ENCODE measurements around the gene MLF2. TPM values are rescaled to one million over a fixed set of nuclear protein-coding genes. Genes with fewer than 3 reads are reported as not detected.

The MLF2 gene
- total and polyA plus RNA-seq, 2 of the 13 experiments (the other 11 are each of a cell fraction or from before 2014, with no cell fraction given), result 88.1 to 167 TPM

DNA sequence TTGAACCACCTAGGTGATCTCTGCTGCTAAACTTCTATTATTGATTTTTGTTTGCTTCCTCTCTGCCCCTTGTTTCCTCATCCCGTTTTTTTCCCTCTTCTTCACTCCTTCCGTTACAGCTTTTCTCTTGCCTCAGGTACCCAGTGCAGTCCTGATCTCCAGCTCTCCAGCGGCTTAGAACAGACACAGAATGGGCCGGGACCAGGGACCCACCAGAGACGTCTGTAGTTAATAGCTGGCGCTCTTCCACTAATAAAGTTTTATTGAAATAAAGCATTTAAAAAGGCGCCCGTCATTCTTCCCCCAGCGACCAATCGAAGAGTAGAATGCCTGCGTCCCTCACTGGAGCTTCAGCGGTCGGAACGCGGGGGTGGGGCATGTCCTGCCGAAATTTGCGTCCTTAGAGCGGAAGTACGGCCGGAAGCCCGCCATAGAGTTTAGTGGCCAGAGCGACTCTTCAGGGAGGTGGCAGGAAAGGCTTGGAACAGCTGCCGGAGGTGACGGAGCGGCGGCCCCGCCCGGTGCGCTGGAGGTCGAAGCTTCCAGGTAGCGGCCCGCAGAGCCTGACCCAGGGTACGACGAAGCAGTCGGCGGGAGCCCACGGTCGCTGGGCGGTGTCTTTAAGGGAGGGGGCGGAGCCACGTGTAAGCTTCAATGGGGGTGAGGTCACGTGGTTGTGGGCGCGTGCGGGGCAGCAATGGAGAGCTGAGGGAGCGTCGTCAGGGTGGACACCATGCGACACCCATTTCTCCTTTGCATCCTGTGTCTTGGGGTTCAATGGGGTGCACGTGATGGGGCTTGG is 29.1 kb downstream of the MLF2 start, which contains the start of gene COPS7A (continued):
- TF ChIP-seq, protein P1, sequence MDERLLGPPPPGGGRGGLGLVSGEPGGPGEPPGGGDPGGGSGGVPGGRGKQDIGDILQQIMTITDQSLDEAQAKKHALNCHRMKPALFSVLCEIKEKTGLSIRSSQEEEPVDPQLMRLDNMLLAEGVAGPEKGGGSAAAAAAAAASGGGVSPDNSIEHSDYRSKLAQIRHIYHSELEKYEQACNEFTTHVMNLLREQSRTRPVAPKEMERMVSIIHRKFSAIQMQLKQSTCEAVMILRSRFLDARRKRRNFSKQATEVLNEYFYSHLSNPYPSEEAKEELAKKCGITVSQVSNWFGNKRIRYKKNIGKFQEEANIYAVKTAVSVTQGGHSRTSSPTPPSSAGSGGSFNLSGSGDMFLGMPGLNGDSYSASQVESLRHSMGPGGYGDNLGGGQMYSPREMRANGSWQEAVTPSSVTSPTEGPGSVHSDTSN (CRISPR knock-in tag; IDR thresholded peaks at IDR 0.05), result peak; percentile 75
- TF ChIP-seq NR2C2 (CRISPR knock-in tag; IDR thresholded peaks at IDR 0.05; ENCODE audit: borderline replicate concordance), result peak; percentile 93
- peak; percentile 92; the same call in 1 of the 2 replicates for TF ChIP-seq ZZZ3 (CRISPR knock-in tag; IDR thresholded peaks at IDR 0.05; ENCODE audit: borderline replicate concordance)
- TF ChIP-seq, protein P2, sequence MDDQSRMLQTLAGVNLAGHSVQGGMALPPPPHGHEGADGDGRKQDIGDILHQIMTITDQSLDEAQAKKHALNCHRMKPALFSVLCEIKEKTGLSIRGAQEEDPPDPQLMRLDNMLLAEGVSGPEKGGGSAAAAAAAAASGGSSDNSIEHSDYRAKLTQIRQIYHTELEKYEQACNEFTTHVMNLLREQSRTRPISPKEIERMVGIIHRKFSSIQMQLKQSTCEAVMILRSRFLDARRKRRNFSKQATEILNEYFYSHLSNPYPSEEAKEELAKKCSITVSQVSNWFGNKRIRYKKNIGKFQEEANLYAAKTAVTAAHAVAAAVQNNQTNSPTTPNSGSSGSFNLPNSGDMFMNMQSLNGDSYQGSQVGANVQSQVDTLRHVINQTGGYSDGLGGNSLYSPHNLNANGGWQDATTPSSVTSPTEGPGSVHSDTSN (CRISPR knock-in tag; IDR thresholded peaks at IDR 0.05; ENCODE audit: borderline replicate concordance), result peak; percentile 36; the same call in 1 of the 2 replicates
- 0 out of 2 replicates have a peak, but pooled peaks have one; percentile 45 for TF ChIP-seq ZNF230 (CRISPR knock-in tag; IDR thresholded peaks at IDR 0.05)
- TF ChIP-seq MED8 (CRISPR knock-in tag; IDR thresholded peaks at IDR 0.05; ENCODE audit: insufficient replicate concordance), result peak; percentile 73
- TF ChIP-seq MAFG (CRISPR knock-in tag; IDR thresholded peaks at IDR 0.05), result no peak
- TF ChIP-seq YEATS2 (CRISPR knock-in tag; IDR thresholded peaks at IDR 0.05; ENCODE audit: borderline replicate concordance), result peak; percentile 97
- TF ChIP-seq SUZ12 (IDR thresholded peaks at IDR 0.05; ENCODE audit: low read depth, low read length), result no peak
- TF ChIP-seq MYPOP (CRISPR knock-in tag; IDR thresholded peaks at IDR 0.05), result peak; percentile 91; the same call in 1 of the 2 replicates
- TF ChIP-seq POLR2AphosphoS5 (IDR thresholded peaks at IDR 0.05; ENCODE audit: low read depth, low read length), result peak; percentile 52
- TF ChIP-seq ZNF20 (CRISPR knock-in tag; IDR thresholded peaks at IDR 0.05), result no peak
- peak; percentile 46; the same call in 1 of the 2 replicates for TF ChIP-seq ZBTB14 (CRISPR knock-in tag; IDR thresholded peaks at IDR 0.05)
- peak; percentile 42; the same call in 1 of the 2 replicates for TF ChIP-seq NCOR1 (IDR thresholded peaks at IDR 0.05; ENCODE audit: borderline replicate concordance, low read length)
- no peak for TF ChIP-seq NR1H2 (CRISPR knock-in tag; IDR thresholded peaks at IDR 0.05; ENCODE audit: borderline replicate concordance, low read depth)
- no peak for TF ChIP-seq ZNF512 (CRISPR knock-in tag; IDR thresholded peaks at IDR 0.05)
- peak; percentile 80; the same call in 1 of the 2 replicates for TF ChIP-seq ZNF446 (CRISPR knock-in tag; IDR thresholded peaks at IDR 0.05)
- TF ChIP-seq ZFP1 (CRISPR knock-in tag; IDR thresholded peaks at IDR 0.05), result peak; percentile 43; the same call in 1 of the 2 replicates
- peak; percentile 72 for TF ChIP-seq ZNF431 (CRISPR knock-in tag; IDR thresholded peaks at IDR 0.05; ENCODE audit: borderline replicate concordance, low read depth)
- 0 out of 2 replicates have a peak, but pooled peaks have one; percentile 73 for TF ChIP-seq ZNF468 (CRISPR knock-in tag; IDR thresholded peaks at IDR 0.05)
- TF ChIP-seq ZNF614 (CRISPR knock-in tag; IDR thresholded peaks at IDR 0.05; ENCODE audit: borderline replicate concordance), result no peak
- no peak for TF ChIP-seq ZFP36 (IDR thresholded peaks at IDR 0.05; ENCODE audit: borderline replicate concordance, low read depth, low read length, partially characterized antibody)
- TF ChIP-seq PAX8 (CRISPR knock-in tag; IDR thresholded peaks at IDR 0.05; ENCODE audit: borderline replicate concordance), result no peak
